ENCODE results near the gene ARHGAP32.
"Not testable (repeated sequence)": the region's sequence is repeated elsewhere in the genome, so short reads cannot be mapped to it uniquely, and the experiment has no call there.

ARHGAP32 gene

DNA sequence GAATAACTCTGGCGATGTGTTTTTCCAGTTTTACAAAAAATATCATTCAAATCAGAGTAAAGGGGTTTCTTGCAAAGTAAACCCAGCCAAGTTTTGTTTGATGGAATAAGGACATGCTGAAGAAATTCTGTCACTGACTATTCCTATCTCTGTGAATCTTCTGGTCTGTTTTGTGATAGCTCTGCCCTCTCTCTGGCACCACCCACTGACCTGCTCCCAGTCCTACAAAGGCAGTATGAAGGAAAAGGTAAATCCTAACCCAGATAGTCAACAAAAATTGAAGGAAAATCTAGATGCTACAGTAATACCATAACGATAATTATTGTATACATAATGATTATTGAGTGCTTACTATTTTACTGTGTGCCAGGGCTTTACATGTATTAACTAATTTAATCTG, 173.1 kb downstream of the ARHGAP32 start:
- DNase-seq: no peak

DNA sequence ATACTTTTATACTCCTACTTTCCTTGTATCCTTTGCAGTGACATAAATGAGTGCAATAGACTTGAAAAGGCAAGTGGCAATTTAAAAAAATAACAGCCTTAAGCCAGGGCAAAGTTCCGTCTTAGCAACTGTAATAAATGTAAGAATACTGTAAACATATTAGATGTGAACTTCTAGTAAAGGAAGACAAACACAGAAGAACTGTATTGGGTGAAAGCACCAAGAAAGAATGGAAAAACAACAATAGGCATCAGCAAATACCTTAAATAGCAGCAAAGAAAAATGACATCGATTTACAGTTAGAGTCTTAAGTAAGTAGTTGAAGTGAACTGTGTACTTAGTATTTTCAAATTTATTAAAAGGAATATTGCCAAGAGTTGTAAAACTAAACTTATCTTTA, 174.0 kb downstream of the ARHGAP32 start:
- no peak for DNase-seq

DNA sequence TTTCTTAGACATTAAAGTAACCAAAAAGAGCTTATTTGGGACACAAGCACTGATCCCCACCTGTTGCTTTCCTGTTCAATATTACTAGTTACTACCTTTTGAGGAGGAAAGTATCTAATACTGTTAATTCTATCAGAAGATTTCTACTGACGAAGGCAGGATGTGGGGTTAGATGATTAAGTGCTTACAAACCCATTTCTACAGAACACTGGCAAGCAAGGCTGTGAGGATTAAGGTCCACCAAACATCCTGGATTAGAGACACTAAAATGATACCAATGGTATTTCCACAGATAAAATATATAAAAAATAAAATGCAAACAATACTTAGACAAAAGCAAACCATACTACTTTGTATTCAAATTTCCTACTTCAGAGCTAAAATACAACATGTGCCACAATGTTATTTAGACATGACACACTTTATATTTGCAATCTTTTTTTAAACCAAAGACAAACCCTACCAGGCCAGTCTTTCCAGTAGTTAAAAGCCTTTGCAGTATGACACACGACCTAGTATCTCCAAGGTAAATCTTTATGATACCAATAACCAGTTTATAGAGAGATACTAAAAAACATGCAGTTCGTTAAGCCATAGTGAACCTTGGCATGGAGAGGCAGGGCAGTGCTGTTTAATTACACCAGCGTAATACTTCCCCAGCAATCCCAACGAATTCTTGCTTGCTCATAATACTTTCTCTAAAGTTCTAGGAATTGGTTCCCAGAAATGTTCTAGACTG, 178.2 kb downstream of the ARHGAP32 start:
- DNase-seq: no peak

DNA sequence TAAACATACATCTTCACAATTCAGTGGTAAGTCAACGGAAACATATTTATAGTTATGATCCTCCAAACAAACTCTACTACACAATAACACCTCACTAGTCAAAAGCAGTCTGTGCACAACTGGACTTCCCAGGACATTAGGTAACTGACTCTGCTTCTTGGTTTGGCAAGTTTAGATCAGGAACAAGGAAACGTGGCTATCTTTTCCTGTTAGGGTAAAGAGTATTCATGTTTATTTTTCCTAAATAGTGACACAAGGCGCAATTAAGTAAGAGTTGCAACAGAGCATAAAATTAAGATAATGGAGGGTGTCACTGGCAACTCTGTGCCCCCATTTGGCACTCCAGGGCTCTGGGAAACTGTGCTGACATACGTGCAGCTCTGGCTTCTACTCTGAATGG, 179.2 kb downstream of the ARHGAP32 start:
- DNase-seq: no peak

DNA sequence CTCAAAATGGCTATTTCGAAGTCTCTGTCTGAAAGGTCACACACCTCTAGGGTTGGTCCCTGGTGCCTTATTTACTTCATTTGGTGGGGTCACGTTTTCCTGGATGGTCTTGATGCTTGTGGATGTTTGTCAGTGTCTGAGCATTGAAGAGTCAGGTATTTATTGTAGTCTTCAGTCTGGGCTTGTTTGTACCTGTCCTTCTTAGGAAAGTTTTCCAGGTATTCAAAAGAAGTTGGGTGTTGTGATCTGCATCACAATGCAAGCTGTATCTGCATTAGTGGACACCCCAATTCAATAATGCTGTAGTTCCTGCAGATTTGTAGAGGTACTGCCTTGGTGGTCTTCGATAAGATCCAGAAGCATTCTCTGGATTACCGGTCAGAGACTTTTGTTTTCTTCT, 186.0 kb downstream of the ARHGAP32 start:
- DNase-seq: no peak

DNA sequence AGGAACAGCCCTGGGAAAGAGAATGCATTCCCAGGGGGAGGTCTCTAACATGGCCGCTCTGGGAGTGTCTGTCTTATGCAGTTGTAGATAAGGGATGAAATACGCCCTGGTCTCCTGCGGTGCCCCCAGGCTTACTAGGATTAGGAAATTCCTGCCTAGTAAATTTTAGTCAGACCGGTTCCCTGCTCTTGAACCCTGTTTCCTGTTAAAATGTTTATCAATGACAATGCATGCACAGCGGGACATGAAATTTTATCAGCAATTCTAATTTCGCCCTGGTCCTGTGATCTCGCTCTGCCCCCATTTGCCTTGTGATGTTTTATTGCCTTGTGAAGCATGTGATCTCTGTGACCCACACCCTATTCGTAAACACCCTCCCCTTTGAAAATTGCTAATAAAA, 193.0 kb downstream of the ARHGAP32 start:
- not testable (repeated sequence) for DNase-seq

DNA sequence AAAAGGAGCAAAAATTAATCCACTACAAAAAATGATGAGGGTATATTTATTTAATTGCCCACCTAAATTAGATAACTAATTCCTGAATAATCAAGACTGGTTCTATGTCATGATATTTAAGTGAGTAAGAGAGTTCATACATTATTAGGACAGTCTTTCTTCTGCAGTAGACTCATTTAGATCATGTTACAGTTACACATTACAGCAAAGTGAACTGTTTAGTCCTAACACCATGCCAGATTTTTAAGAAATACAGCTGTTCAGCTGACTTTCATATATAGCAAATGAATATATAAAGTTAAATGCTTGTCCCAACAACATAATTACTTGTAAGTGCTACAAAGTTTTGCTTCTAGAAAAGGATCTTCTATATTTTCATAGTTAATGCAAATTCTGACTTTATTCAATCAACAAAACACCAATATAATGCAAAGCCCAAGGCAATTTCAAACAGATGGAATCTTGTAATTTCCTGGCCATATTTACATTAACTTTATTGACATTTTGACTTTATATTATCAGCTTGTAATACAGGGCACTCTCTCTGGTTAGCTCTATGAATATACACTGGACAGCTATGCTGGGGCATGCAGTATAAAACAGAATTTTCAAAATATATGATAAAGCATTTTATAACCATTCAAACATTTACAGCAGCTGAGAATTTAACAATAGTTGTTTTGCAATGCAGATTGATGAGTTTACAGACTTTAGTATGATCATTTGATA, 203.7 kb downstream of the ARHGAP32 start:
- no peak for DNase-seq

DNA sequence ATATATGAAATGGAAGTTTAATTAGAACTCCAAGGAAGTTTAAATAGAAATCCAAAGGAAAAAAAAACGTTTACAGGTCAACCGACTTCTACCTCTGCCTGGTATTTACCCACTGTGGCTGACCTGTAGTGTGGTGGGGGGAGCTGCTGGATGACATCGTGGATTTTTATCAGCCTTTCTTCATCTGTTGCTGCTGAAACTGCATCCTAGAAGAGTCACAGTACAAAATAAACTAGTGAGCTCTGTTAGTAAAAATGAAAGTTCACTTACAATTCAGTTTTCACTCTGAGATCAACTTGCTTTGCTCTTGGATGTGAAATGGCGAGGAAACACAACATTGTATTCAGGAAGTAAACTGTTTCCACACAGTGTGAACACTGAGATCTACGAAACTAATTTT, 206.2 kb downstream of the ARHGAP32 start:
- DNase-seq: no peak

DNA sequence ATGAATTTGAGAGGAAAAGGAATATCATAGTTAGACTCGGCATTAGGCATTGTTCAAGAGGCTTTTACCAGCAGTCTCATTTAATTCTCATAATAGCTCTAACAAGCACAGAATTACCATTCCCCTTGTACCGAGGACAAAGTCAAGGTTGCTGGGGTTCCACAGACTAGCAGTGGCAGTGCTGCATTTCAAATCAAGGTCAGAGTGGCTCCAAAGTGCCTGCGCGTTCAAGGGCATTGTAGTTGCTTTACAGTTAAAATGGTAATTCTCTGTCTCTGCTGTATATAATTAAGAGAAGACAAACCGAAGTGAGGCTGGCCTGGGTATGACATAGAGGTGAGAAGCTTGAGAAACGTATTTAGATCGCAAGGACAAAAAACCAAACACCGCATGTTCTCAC, 209.1 kb downstream of the ARHGAP32 start:
- DNase-seq: no peak

DNA sequence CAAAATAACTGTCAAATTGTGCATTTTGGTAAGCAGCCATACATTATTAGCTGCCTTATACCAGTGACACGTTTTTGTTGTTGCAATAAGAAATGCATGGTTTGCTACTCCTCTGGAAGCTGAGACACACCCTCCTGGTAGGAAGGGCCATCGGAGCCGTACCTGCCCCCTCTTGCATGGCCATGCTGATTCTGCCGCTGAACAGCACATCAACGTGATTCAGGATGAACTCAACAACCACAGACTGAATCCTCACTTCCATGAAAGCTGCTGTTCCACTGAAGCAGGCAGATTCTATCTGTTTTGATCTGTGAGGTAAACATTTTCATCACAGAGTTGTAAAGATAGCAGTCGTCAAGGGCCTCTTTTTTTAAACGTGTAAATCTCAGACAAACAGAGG, 210.9 kb downstream of the ARHGAP32 start:
- DNase-seq: no peak

DNA sequence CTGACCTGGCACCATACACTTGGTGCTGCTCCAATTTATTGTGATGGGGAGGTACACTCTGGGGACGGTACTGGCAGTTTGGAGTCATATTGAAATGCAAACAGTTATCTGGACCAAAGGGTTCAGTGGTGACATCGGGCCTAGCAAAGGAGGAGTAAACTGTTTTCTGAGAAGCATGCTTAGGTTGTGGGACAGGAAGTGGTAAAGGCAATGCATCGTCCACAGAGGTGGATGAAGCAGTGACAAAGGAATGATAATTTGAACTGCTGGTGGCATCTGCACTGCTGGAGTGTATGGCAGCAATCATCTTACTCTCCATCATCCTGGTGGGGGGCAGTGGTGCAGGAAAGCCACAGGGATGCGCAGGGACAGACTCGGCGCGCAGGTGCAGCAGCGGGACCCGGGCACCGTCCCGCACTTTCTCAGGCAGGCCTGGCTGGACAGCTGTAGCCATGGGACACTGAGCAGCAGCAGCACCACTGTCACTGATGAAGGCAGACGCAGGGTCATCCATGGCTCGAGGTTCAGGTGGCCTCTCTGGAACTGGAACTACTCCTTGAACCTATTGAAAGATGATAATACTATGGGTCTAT, 221.4 kb downstream of the ARHGAP32 start:
- no peak for DNase-seq

DNA sequence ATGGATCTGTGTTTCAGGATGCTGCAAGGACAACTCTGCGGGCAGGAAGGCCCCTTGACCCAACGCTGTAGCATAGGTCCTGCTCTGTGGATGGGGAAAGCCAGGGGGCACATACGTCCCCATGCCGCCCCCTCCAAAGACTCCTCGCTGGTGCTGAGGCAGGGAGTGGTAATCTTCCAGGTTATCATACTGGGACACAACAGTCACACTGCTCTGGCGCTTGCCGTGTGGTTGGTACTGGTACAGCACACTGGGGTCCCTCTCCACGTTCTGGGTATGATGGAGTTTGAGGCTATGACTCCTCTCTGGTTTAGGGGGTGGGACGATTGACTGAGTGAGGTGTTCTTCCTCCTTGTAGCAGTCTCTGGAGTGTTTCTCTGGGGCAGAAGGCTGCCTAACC, 223.2 kb downstream of the ARHGAP32 start:
- DNase-seq: no peak

DNA sequence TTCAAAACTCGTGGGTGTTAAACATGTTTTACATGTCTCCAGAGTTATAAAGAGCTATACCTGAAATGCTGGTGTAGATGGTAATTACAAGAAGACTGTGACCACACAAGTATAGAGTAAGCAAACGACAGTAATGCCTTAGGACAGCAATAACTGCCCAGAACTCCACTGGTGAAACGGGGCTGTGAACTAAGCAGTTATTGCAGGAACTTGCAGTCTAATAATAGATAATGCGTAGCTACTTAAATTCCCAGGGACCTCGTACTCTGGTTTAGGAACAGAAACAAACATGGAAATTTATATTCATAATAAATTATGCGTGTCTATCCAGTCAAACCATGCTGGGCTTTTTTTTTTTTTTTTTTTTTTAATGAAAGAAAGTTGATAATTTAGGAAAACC, 224.5 kb downstream of the ARHGAP32 start:
- no peak for DNase-seq

DNA sequence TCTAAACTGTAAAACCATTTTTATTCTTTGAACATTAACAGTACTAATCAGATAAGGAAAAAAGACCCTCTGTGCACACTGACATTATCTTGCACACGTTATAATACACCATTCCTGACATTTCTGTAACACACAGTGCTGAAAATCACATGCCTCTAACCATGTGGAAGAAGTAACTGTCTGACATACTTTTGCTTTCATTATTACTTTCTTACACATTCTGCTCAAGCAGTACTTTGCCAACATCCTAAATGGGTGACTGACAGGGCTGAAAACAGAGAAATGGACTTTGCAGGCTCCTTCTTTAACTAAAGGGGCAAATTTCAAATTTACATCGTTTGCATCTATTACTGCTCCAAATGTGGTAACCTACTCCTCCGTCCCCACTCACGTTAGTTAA, 226.6 kb downstream of the ARHGAP32 start:
- no peak for DNase-seq

DNA sequence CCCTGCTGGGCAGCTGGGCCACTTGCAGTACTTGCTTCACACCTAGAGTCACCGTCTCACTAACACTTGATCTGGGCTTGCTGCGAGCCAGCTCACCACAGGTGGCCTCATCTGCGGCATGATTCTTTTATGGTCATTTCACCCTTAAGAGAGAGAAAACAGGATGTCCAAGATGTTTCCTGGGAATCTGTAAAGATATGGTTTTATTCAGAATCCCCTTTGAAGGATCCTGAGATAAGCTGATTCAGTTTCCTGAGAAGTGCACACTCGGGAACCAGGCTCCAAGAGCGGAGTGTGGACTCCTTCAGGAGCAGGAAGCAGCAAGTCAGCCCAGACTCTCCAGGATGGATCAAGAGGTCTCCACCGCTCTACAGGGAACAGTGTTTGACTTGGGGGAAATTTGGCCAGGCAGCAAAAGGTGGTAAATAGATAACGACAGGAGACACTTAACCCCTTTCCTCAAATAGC, 227.6 kb downstream of the ARHGAP32 start:
- DNase-seq: no peak

DNA sequence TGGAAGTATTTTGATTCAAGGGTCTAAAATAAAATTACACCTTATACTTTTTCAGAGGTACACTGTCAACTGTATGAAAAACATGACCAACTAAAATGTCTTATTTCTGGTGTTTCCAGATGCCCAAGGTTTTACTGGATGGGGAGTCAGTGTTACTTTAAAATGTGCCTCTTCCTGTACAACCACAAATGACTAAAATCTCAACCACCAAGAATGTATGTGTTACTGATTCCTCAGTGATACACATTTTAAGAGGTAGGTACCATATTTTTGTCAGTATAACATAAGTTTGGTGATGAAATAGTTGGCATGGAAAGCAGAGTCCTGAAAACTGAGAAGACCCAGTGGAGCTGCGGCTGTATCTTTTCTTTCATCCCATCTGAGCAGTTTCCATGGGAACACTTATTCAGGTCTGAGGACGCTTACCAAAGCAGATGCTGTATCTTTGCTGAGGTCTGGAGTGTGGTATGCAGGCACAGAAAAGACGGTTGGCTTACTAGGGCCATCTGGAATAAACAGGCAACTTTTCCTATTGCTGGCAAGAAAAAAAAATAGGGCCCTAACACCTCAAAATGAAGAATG, 228.3 kb downstream of the ARHGAP32 start:
- no peak for DNase-seq

DNA sequence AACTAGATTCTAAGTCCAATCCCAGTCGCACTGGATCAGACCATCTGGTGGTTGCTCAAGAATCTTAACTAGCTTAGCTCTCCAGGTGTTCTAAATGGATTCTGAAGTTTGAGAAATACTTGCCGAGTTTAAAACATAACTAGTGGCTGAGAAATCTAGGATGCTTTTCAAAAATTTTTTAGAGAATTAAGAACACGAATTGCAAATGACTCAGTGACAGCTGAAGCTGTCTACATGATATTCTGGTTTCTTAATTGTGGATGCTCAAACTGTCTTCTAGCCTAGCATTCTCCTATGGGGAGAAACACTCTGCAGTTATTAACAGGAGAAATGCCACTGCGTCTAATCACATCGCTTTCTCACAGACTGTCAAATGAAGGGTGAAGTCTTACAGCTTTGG, 229.2 kb downstream of the ARHGAP32 start:
- no peak for DNase-seq

DNA sequence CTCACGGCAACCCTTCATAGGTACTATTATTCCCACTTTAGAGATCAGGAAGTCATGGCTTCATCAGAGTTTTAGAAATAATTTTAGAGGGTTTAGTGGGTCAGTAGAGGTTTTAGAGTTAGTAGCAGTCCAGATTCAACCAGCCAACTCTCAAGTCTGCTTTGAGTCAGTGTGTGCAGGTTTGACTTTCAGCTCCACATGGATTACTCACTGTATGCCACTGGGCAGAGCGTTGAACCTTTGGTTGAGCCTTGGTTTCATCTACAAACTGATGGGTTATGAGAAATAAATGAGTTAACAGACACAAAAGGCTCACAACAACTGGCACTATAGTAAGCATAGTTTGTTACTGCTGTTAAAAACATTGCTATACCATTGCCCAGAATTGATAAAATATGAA, 230.5 kb downstream of the ARHGAP32 start:
- DNase-seq: no peak

DNA sequence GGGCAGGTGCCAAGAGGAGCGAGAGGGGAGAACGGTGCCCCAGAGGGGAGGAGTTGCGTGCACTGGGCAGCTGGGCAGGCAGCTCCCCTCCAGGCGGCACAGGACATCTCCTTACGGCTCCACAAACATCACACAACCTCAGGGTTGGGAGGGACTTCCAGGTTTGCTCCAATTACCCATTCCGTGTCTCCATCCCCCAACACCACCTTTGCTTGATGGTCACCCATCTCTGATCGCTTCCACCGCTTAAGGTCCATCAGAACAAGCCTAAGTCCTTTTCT, 235.0 kb downstream of the ARHGAP32 start:
- DNase-seq: no peak

DNA sequence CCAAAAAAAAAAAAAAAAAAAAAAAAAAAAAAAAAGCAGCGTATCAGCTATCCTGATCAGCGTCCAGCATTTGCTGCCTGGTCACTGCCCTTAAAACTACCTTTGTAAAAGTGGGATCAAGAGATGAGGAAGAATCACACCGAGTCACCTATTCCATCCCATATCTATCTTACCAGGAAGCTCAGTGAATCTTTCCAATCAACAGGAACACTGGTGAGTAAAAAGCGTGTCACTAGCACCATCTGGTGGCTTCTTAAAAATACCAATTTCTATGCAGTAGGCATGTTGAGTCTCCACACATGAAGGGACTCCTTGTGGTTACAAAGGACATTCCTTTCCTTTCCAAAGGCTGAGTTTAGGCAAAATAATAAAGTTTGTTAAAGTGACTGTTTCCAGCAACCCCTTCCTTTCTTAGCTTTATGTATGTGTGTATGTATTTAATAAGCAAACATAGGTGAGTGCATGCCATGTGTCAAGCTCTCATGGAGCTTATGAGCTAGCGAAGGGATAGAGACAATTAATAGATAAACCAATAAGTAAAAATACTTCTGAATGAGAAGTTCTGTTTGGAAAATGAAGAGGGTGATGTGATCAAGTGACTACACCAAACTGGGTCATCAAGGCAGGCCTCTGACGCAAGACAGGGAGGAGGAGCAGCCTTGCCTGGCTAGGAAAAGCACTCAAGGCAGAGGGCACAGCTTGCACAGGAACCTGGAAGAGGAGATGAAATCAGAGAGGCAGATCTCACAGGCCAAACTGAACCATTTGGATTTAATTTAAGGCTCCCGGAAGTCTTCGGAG, 235.5 kb downstream of the ARHGAP32 start:
- peak; percentile 10 for DNase-seq

DNA sequence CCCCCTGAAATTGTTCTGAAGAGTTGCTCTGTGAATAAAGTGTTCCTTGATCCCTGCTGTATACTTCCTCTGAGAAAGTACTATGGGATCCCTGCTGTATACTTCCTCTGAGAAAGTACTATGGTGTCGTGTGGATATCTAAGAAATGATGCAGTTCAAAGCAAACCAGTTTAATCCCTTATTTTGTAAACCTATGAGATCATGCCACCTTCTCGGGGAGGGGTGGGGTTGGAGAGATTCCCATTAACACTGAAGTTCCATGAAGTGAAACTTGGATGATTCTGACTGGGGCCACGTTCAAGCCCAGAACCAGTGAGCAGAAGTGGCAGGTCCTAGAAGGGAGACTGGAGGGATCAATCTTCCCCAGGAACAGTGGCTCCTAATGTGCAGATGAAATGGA, 236.5 kb downstream of the ARHGAP32 start:
- DNase-seq: no peak

DNA sequence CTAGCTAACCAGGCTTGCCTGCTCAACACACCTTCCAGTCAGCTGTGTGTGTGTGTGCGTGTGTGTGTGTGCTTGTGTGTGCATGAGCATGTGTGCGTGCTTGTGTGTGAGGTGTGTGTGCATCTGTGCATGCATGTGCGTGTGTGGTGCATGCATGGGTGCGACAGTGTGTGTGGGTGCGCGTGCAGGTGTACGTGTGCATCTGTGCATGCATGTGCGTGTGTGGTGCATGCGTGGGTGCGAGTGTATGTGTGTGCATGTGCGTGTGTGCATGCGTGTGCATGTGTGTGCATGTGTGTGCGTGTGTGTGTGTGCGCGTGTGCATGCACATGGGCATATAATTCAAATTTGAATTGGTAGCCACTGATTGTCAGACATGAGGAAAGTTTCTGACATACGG, 239.0 kb downstream of the ARHGAP32 start:
- DNase-seq: no peak

DNA sequence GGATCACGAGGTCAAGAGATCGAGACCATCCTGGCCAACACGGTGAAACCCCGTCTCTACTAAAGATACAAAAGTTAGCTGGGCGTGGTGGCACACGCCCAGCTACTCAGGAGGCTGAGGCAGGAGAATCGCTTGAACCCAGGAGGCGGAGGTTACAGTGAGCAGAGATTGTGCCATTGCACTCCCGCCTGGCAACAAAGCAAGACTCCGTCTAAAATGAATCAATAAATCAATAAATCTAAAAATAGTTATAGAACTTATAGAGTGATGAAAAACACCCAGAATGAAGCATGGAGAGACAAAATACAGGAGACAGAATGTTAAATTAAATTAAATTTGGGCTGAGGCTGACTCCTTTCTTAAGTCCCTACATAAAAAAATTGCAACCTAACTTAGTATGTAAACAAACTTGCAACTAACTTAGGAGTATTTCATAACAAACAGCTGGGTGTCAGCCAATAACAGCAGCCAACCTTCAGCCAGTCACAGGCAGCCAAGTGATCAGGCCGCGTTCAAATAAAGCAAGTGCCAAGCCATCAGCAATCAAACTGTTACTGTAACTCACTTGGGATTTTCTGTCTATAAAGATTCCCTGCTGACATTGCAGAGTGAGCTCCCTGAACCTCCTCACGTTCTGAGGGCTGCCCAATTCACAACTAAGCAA, 242.2 kb downstream of the ARHGAP32 start:
- DNase-seq: no peak
